ENCODE results near the gene CACHD1. TPM values are rescaled to one million over a fixed set of nuclear protein-coding genes. Genes with fewer than 3 reads are reported as not detected.
"Not testable (repeated sequence)": the region's sequence is repeated elsewhere in the genome, so short reads cannot be mapped to it uniquely, and the experiment has no call there.

Gene CACHD1
- total RNA-seq, 2 experiments from 2014 or later = not detected

DNA sequence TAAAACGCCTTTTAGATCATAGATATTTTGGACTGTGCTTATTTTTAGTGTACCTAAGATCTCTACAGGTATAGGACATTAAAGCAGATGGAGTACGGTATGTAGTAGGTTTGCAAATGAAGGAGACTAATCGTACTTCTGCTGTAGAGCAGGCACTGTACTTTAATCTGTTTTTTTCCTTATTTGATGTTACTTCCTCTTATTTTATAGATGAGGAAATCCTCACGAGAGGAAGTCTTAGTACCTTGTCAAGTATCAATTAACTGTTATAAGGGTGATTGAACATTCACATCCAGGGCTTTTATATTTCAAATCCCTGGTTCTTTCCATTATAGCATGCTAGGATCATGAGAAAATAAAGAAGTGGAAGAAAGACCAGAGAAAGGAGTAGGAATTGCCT is 41.1 kb downstream of the CACHD1 start:
- BruUV-seq (replicated peaks) = no TSS peak
- Histone ChIP-seq H3K27ac (ENCODE audit: low read depth, low read length, poor library complexity, severe bottlenecking) (no peak overlapping the region), H3K4me3 (ENCODE audit: low read depth, low read length, poor library complexity, severe bottlenecking) (no peak overlapping the region), H3K36me3 (ENCODE audit: insufficient read depth, low read length) (no peaks in the 10 kb centered on the region), H2AFZ (ENCODE audit: low read length) (no peak overlapping the region), H3K9me3 (ENCODE audit: low read length) (no peaks in the 10 kb centered on the region), H3K4me2 (ENCODE audit: low read length) (no peak overlapping the region), H3K79me2 (ENCODE audit: insufficient read depth, low read depth, low read length) (no peaks in the 10 kb centered on the region), H3K4me1 (ENCODE audit: insufficient read depth, low read length, poor library complexity, severe bottlenecking) (no peaks in the 10 kb centered on the region), H4K20me1 (ENCODE audit: insufficient read depth, low read length) (no peaks in the 10 kb centered on the region), H3K9me2 (ENCODE audit: insufficient read depth, low read length) (no peaks in the 10 kb centered on the region)
- ChIA-PET CTCF (ENCODE audit: unreplicated experiment) (no interaction called here), POLR2A (no interaction called here)
- intact Hi-C loops (cut with micrococcal nuclease; ENCODE audit: unreplicated experiment) = no loop called here
- TF ChIP-seq, protein P1, sequence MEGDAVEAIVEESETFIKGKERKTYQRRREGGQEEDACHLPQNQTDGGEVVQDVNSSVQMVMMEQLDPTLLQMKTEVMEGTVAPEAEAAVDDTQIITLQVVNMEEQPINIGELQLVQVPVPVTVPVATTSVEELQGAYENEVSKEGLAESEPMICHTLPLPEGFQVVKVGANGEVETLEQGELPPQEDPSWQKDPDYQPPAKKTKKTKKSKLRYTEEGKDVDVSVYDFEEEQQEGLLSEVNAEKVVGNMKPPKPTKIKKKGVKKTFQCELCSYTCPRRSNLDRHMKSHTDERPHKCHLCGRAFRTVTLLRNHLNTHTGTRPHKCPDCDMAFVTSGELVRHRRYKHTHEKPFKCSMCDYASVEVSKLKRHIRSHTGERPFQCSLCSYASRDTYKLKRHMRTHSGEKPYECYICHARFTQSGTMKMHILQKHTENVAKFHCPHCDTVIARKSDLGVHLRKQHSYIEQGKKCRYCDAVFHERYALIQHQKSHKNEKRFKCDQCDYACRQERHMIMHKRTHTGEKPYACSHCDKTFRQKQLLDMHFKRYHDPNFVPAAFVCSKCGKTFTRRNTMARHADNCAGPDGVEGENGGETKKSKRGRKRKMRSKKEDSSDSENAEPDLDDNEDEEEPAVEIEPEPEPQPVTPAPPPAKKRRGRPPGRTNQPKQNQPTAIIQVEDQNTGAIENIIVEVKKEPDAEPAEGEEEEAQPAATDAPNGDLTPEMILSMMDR (conservative IDR thresholded peaks at IDR 0.05; ENCODE audit: low read length) = no peak
- DNase-seq (ENCODE audit: low spot score) = no peak

DNA sequence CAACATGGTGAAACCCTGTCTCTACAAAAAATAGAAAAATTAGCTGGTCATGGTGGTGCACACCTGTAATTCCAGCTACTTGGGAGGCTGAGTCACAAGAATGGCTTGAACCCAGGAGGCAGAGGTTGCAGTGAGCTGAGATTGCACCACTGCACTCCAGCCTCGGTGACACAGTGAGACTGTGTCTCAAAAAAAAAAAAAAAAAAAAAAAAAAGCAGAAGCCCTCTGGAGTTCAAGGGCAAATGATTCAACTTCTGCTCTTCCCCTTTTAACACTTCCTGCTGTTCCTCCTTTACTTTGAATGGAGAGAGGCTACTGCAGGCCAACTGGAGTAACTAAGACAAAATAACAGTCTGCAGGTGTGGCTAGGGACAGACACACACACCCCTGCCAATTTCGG is 42.3 kb downstream of the CACHD1 start:
- H3K9me3 ChIP-seq (ENCODE audit: low read length); H3K36me3 ChIP-seq (ENCODE audit: insufficient read depth, low read length); H3K79me2 ChIP-seq (ENCODE audit: insufficient read depth, low read depth, low read length); BruUV-seq (replicated peaks); H2AFZ ChIP-seq (ENCODE audit: low read length); POLR2A ChIA-PET; intact Hi-C loops (cut with micrococcal nuclease; ENCODE audit: unreplicated experiment); H4K20me1 ChIP-seq (ENCODE audit: insufficient read depth, low read length); H3K4me1 ChIP-seq (ENCODE audit: insufficient read depth, low read length, poor library complexity, severe bottlenecking); DNase-seq (ENCODE audit: low spot score); CTCF ChIA-PET (ENCODE audit: unreplicated experiment); H3K9me2 ChIP-seq (ENCODE audit: insufficient read depth, low read length); H3K4me2 ChIP-seq (ENCODE audit: low read length); H3K4me3 ChIP-seq (ENCODE audit: low read depth, low read length, poor library complexity, severe bottlenecking); H3K27ac ChIP-seq (ENCODE audit: low read depth, low read length, poor library complexity, severe bottlenecking): not testable (repeated sequence)

DNA sequence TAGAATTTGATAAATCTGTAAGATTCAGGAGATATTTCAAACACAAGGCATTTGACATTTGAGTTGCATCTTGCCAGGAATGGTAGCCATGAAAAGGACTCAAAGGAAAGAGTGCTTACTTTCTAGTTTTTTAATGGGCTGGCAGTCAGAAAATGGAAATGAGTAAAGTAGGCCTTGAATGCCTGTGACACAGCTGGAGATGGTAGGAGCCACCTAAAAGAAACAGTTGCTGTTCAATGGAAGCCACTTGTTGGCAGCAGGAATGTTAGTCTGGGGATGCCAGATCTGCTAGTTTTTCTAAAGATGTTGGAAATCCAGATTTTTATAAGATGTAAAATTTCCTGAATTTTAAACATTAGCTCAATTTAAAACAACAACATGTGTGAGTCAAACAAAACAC is 43.6 kb downstream of the CACHD1 start:
- H2AFZ ChIP-seq (ENCODE audit: low read length) = no peak overlapping the region
- intact Hi-C loops (cut with micrococcal nuclease; ENCODE audit: unreplicated experiment) = no loop called here
- no peak overlapping the region for H3K27ac ChIP-seq (ENCODE audit: low read depth, low read length, poor library complexity, severe bottlenecking)
- BruUV-seq (replicated peaks) = no TSS peak
- no peaks in the 10 kb centered on the region for H3K79me2 ChIP-seq (ENCODE audit: insufficient read depth, low read depth, low read length)
- ChIA-PET CTCF (ENCODE audit: unreplicated experiment) (no interaction called here), POLR2A (interaction anchor here (0.6 kb wide), 1 partner anchor 425 kb away, joined by 4 read pairs; no protein-coding TSS in a partner anchor)
- TF ChIP-seq, protein P1 (conservative IDR thresholded peaks at IDR 0.05; ENCODE audit: low read length) = no peak
- TF ChIP-seq EZH2phosphoT487 (IDR thresholded peaks at IDR 0.05; ENCODE audit: borderline replicate concordance, low read depth, low read length) = no peak
- no peaks in the 10 kb centered on the region for H3K4me1 ChIP-seq (ENCODE audit: insufficient read depth, low read length, poor library complexity, severe bottlenecking)
- no peaks in the 10 kb centered on the region for H3K9me2 ChIP-seq (ENCODE audit: insufficient read depth, low read length)
- no peaks in the 10 kb centered on the region for H3K9me3 ChIP-seq (ENCODE audit: low read length)
- no peak overlapping the region for H3K4me3 ChIP-seq (ENCODE audit: low read depth, low read length, poor library complexity, severe bottlenecking)
- DNase-seq (ENCODE audit: low spot score) = no peak
- no peaks in the 10 kb centered on the region for H4K20me1 ChIP-seq (ENCODE audit: insufficient read depth, low read length)
- no peaks in the 10 kb centered on the region for H3K36me3 ChIP-seq (ENCODE audit: insufficient read depth, low read length)
- H3K4me2 ChIP-seq (ENCODE audit: low read length) = no peak overlapping the region
